Liver (tissue), 3 donors: ENCODE measurements around the gene MRPS9.

Source experiments
- EGR1 ChIP-seq, 2 donors: IDR thresholded peaks; 2 replicates each; pipeline ENCODE4 v1.6.1; 2016 to 2018; ENCODE audit warnings: antibody characterized with exemption in 2 of 2, low read depth in 2 of 2
- FOXA1 ChIP-seq: IDR thresholded peaks from 2 replicates; pipeline ENCODE4 v1.6.1; 2016; ENCODE audit warnings: antibody characterized with exemption
- FOXA2 ChIP-seq: IDR thresholded peaks from 2 replicates; pipeline ENCODE4 v1.6.1; 2016; ENCODE audit warnings: antibody characterized with exemption
- GABPA ChIP-seq, 2 donors: IDR thresholded peaks in 1 of 2; conservative IDR thresholded peaks in 1 of 2; 2 replicates each; pipeline ENCODE4 v1.6.1; 2016; ENCODE audit warnings: antibody characterized with exemption in 2 of 2, mild to moderate bottlenecking in 1 of 2, moderate library complexity in 1 of 2
- JUND ChIP-seq, 2 donors: IDR thresholded peaks; 2 replicates each; pipeline ENCODE4 v1.6.1; 2016; ENCODE audit warnings: antibody characterized with exemption in 2 of 2
- RAD21 ChIP-seq, 2 donors: IDR thresholded peaks; 2 replicates each; pipeline ENCODE4 v1.6.1; 2016; ENCODE audit warnings: antibody characterized with exemption in 2 of 2, mild to moderate bottlenecking in 2 of 2
- SP1 ChIP-seq: IDR thresholded peaks from 2 replicates; pipeline ENCODE4 v1.6.1; 2018; ENCODE audit warnings: antibody characterized with exemption, mild to moderate bottlenecking
- YY1 ChIP-seq: IDR thresholded peaks from 2 replicates; pipeline ENCODE4 v1.6.1; 2016; ENCODE audit warnings: antibody characterized with exemption, mild to moderate bottlenecking
- TF ChIP-seq, protein P1 (sequence below): fragments of 150-350 bp; IDR thresholded peaks from 2 replicates; pipeline ENCODE4 v1.5.1; 2017; ENCODE audit warnings: improper control_type of control experiment, low read depth, low read length; ENCODE audit not compliant: missing input control
- TF ChIP-seq, protein P2 (sequence below): IDR thresholded peaks from 2 replicates; pipeline ENCODE4 v1.6.1; 2016; ENCODE audit warnings: antibody characterized with exemption
- TF ChIP-seq, protein P3 (sequence below): IDR thresholded peaks from 2 replicates; pipeline ENCODE4 v1.6.1; 2016; ENCODE audit warnings: antibody characterized with exemption
- TF ChIP-seq, protein P4 (sequence below): IDR thresholded peaks from 2 replicates; pipeline ENCODE4 v1.6.1; 2016; ENCODE audit warnings: antibody characterized with exemption, mild to moderate bottlenecking
- donor health status: healthy.
- donor health status: healthy.

DNA sequence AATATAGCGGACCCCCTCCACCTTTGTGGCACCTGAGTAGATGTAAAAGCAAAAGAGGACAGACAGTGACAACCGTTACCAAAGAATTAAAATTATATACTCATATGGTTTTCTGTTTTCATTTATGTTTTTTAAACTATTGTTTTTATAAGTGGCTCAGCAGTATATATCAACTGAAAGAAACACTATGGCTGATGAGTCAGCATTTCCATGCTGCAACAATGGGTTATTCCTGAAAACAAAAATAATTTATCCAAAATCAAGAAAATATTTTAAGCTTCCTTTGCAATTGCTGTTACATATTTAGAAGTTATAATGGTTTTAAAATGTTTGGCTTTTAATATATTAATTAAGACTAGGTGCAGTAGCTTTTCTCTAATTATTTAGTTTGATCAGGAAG is 17.7 kb downstream of the MRPS9 start:
- TF ChIP-seq, protein P1, sequence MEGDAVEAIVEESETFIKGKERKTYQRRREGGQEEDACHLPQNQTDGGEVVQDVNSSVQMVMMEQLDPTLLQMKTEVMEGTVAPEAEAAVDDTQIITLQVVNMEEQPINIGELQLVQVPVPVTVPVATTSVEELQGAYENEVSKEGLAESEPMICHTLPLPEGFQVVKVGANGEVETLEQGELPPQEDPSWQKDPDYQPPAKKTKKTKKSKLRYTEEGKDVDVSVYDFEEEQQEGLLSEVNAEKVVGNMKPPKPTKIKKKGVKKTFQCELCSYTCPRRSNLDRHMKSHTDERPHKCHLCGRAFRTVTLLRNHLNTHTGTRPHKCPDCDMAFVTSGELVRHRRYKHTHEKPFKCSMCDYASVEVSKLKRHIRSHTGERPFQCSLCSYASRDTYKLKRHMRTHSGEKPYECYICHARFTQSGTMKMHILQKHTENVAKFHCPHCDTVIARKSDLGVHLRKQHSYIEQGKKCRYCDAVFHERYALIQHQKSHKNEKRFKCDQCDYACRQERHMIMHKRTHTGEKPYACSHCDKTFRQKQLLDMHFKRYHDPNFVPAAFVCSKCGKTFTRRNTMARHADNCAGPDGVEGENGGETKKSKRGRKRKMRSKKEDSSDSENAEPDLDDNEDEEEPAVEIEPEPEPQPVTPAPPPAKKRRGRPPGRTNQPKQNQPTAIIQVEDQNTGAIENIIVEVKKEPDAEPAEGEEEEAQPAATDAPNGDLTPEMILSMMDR, result no peak
- TF ChIP-seq YY1 (no peak), EGR1 (IDR thresholded peaks at IDR 0.05; ENCODE audit: low read depth in 2 of 2) (no peak), SP1 (no peak), GABPA (IDR thresholded peaks at IDR 0.05 in 1 of 2, conservative IDR thresholded peaks at IDR 0.05 in 1 of 2) (no peak), FOXA1 (no peak), RAD21 (IDR thresholded peaks at IDR 0.05) (no peak), FOXA2 (no peak), JUND (IDR thresholded peaks at IDR 0.05) (no peak)
- TF ChIP-seq, protein P2, sequence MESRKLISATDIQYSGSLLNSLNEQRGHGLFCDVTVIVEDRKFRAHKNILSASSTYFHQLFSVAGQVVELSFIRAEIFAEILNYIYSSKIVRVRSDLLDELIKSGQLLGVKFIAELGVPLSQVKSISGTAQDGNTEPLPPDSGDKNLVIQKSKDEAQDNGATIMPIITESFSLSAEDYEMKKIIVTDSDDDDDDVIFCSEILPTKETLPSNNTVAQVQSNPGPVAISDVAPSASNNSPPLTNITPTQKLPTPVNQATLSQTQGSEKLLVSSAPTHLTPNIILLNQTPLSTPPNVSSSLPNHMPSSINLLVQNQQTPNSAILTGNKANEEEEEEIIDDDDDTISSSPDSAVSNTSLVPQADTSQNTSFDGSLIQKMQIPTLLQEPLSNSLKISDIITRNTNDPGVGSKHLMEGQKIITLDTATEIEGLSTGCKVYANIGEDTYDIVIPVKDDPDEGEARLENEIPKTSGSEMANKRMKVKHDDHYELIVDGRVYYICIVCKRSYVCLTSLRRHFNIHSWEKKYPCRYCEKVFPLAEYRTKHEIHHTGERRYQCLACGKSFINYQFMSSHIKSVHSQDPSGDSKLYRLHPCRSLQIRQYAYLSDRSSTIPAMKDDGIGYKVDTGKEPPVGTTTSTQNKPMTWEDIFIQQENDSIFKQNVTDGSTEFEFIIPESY, result no peak
- TF ChIP-seq, protein P3, sequence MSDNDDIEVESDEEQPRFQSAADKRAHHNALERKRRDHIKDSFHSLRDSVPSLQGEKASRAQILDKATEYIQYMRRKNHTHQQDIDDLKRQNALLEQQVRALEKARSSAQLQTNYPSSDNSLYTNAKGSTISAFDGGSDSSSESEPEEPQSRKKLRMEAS, result no peak
- TF ChIP-seq, protein P4, sequence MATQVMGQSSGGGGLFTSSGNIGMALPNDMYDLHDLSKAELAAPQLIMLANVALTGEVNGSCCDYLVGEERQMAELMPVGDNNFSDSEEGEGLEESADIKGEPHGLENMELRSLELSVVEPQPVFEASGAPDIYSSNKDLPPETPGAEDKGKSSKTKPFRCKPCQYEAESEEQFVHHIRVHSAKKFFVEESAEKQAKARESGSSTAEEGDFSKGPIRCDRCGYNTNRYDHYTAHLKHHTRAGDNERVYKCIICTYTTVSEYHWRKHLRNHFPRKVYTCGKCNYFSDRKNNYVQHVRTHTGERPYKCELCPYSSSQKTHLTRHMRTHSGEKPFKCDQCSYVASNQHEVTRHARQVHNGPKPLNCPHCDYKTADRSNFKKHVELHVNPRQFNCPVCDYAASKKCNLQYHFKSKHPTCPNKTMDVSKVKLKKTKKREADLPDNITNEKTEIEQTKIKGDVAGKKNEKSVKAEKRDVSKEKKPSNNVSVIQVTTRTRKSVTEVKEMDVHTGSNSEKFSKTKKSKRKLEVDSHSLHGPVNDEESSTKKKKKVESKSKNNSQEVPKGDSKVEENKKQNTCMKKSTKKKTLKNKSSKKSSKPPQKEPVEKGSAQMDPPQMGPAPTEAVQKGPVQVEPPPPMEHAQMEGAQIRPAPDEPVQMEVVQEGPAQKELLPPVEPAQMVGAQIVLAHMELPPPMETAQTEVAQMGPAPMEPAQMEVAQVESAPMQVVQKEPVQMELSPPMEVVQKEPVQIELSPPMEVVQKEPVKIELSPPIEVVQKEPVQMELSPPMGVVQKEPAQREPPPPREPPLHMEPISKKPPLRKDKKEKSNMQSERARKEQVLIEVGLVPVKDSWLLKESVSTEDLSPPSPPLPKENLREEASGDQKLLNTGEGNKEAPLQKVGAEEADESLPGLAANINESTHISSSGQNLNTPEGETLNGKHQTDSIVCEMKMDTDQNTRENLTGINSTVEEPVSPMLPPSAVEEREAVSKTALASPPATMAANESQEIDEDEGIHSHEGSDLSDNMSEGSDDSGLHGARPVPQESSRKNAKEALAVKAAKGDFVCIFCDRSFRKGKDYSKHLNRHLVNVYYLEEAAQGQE, result no peak
